Measurements from ENCODE around the gene DLG5. TPM values are rescaled to one million over a fixed set of nuclear protein-coding genes. Genes with fewer than 3 reads are reported as not detected.

The DLG5 gene
- total and polyA plus RNA-seq, 10 of the 15 experiments (the other 5 are each of a cell fraction or from before 2014, with no cell fraction given), result 0.18 to 6.6 (median 2.7) TPM

- TF ChIP-seq ZNF687 (IDR thresholded peaks at IDR 0.05) (peak; percentile 69; the same call in 1 of the 2 replicates), EED (IDR thresholded peaks at IDR 0.05; ENCODE audit: low read depth) (no peak), NBN (IDR thresholded peaks at IDR 0.05) (no peak), TAF1 (IDR thresholded peaks at IDR 0.05; ENCODE audit: borderline replicate concordance, low read depth, low read length) (no peak), BACH1 (IDR thresholded peaks at IDR 0.05; ENCODE audit: borderline replicate concordance) (no peak), SMARCA5 (IDR thresholded peaks at IDR 0.05) (no peak), IKZF2 (IDR thresholded peaks at IDR 0.05) (no peak), NR2F1 (conservative IDR thresholded peaks at IDR 0.05) (no peak), ZBTB4 (CRISPR knock-in tag; IDR thresholded peaks at IDR 0.05) (no peak), ZBTB11 (CRISPR knock-in tag; IDR thresholded peaks at IDR 0.05) (no peak), EZH2 (IDR thresholded peaks at IDR 0.05; ENCODE audit: borderline replicate concordance, control insufficient read depth, low read depth, low read length) (no peak), IKZF1 (conservative IDR thresholded peaks at IDR 0.05) (peak; percentile 40; the same call in 1 of the 2 replicates), ATF7 (IDR thresholded peaks at IDR 0.05; ENCODE audit: low read depth) (no peak), CBX3 (IDR thresholded peaks at IDR 0.05; ENCODE audit: borderline replicate concordance, low read depth) (no peak), FOXK2 (IDR thresholded peaks at IDR 0.05) (no peak), IRF4 (IDR thresholded peaks at IDR 0.05; ENCODE audit: low read depth, low read length) (no peak), NR2C1 (IDR thresholded peaks at IDR 0.05) (no peak), HDAC6 (IDR thresholded peaks at IDR 0.05; ENCODE audit: unreplicated experiment) (no peak), NFIC (IDR thresholded peaks at IDR 0.05; ENCODE audit: low read depth, low read length) (no peak), RAD51 (IDR thresholded peaks at IDR 0.05) (no peak)
Observed at GRCh38 chr10:77877441-77878344, 48.9 kb downstream of the DLG5 start (continued).
